Gastroesophageal sphincter (tissue), 3 donors: ENCODE data around the gene RING1.

Source experiments
- CTCF ChIP-seq, 4 experiments: fragments of 200-600 bp in 2 of 4; fragments of 450-650 bp in 2 of 4; sonication (generic) in 1 of 4; IDR thresholded peaks; one replicate each; pipeline ENCODE4 v1.5.1; 2017 to 2019; ENCODE audit warnings: antibody characterized with exemption in 4 of 4, mild to moderate bottlenecking in 2 of 4, moderate library complexity in 2 of 4
- POLR2A ChIP-seq, 2 donors: fragments of 450-650 bp; IDR thresholded peaks; one replicate each; pipeline ENCODE4 v1.6.1; 2017; ENCODE audit warnings: antibody characterized with exemption in 2 of 2, mild to moderate bottlenecking in 2 of 2, moderate library complexity in 1 of 2
- POLR2AphosphoS5 ChIP-seq: sonication (generic); formaldehyde crosslinking; IDR thresholded peaks from one replicate; pipeline ENCODE4 v1.6.1; 2017; ENCODE audit warnings: antibody characterized with exemption

- TF ChIP-seq POLR2A (IDR thresholded peaks at IDR 0.05) = no peak
- no peak for TF ChIP-seq CTCF (IDR thresholded peaks at IDR 0.05)
- no peak for TF ChIP-seq POLR2AphosphoS5
Observed at GRCh38 chr6:33204165-33204414, 4.2 kb upstream of the RING1 start.
